HepG2 (cell line): ENCODE data around the gene ACVR1B. TPM values are rescaled to one million over a fixed set of nuclear protein-coding genes. Genes with fewer than 3 reads are reported as not detected.

ENCODE experiments used
- ATF1 ChIP-seq: IDR thresholded peaks from 2 replicates; pipeline ENCODE4 v1.6.1; 2016; ENCODE audit warnings: mild to moderate bottlenecking, control low read depth
- ATRX ChIP-seq: sonication (generic); formaldehyde crosslinking; IDR thresholded peaks from 2 replicates; pipeline ENCODE4 v1.4.0; 2020; ENCODE audit warnings: missing genetic modification reagents, borderline replicate concordance
- HOMEZ ChIP-seq: IDR thresholded peaks from 2 replicates; pipeline ENCODE4 v1.6.1; 2016; ENCODE audit warnings: low read depth
- IKZF4 ChIP-seq: sonication (generic); formaldehyde crosslinking; IDR thresholded peaks from 2 replicates; pipeline ENCODE4 v1.5.1; 2020; ENCODE audit warnings: borderline replicate concordance, mild to moderate bottlenecking, low read depth, missing genetic modification reagents; ENCODE audit errors: not compliant biosample characterization
- KLF11 ChIP-seq: IDR thresholded peaks from 2 replicates; pipeline ENCODE4 v1.6.1; 2016; ENCODE audit warnings: missing compliant biosample characterization
- LRRFIP1 ChIP-seq: sonication (generic); formaldehyde crosslinking; conservative IDR thresholded peaks from 2 replicates; pipeline ENCODE4 v1.4.0; 2020; ENCODE audit warnings: missing genetic modification reagents
- MIXL1 ChIP-seq: IDR thresholded peaks from 2 replicates; pipeline ENCODE4 v1.6.1; 2016
- MXI1 ChIP-seq: IDR thresholded peaks from 3 replicates; pipeline ENCODE4 v1.6.1; 2012; ENCODE audit warnings: low read depth, low read length, inconsistent platforms, borderline replicate concordance
- NFE2L2 ChIP-seq: fragments of 150-350 bp; IDR thresholded peaks from 2 replicates; pipeline ENCODE4 v1.6.1; 2014; ENCODE audit warnings: low read length
- NRL ChIP-seq: sonication (generic); formaldehyde crosslinking; IDR thresholded peaks from 2 replicates; pipeline ENCODE4 v1.5.0; 2020; ENCODE audit warnings: missing genetic modification reagents, mild to moderate bottlenecking, moderate library complexity, borderline replicate concordance
- REXO4 ChIP-seq: sonication (generic); formaldehyde crosslinking; IDR thresholded peaks from 2 replicates; pipeline ENCODE4 v1.8.0; 2022; ENCODE audit warnings: missing genetic modification reagents, mild to moderate bottlenecking, borderline replicate concordance
- RFX3 ChIP-seq: IDR thresholded peaks from 2 replicates; pipeline ENCODE4 v1.6.1; 2016; ENCODE audit warnings: missing biosample characterization, missing genetic modification reagents
- SPEN ChIP-seq: sonication (generic); formaldehyde crosslinking; IDR thresholded peaks from 2 replicates; pipeline ENCODE4 v1.5.1; 2020; ENCODE audit warnings: low read depth, mild to moderate bottlenecking, missing genetic modification reagents
- SSRP1 ChIP-seq: IDR thresholded peaks from 2 replicates; pipeline ENCODE4 v1.6.1; 2016; ENCODE audit warnings: control low read depth
- TFDP1 ChIP-seq: IDR thresholded peaks from 2 replicates; pipeline ENCODE4 v1.6.1; 2016; ENCODE audit warnings: missing compliant biosample characterization, missing genetic modification reagents, borderline replicate concordance
- THAP7 ChIP-seq: sonication (generic); formaldehyde crosslinking; IDR thresholded peaks from 2 replicates; pipeline ENCODE4 v1.8.1; 2023; ENCODE audit warnings: mild to moderate bottlenecking, missing genetic modification reagents
- TOPORS ChIP-seq: sonication (generic); formaldehyde crosslinking; IDR thresholded peaks from 2 replicates; pipeline ENCODE4 v1.8.0; 2023; ENCODE audit warnings: mild to moderate bottlenecking, missing genetic modification reagents
- YEATS4 ChIP-seq: sonication (generic); formaldehyde crosslinking; IDR thresholded peaks from 2 replicates; pipeline ENCODE4 v1.4.0; 2020; ENCODE audit warnings: missing genetic modification reagents, borderline replicate concordance
- ZBTB34 ChIP-seq: sonication (generic); formaldehyde crosslinking; IDR thresholded peaks from 2 replicates; pipeline ENCODE4 v1.8.0; 2022; ENCODE audit warnings: mild to moderate bottlenecking, missing genetic modification reagents
- ZBTB7B ChIP-seq: sonication (generic); formaldehyde crosslinking; IDR thresholded peaks from 2 replicates; pipeline ENCODE4 v1.4.0; 2020; ENCODE audit warnings: missing genetic modification reagents
- ZNF558 ChIP-seq: sonication (generic); formaldehyde crosslinking; IDR thresholded peaks from 2 replicates; pipeline ENCODE4 v1.9.0; 2022; ENCODE audit warnings: mild to moderate bottlenecking, missing genetic modification reagents, borderline replicate concordance
- ZNF720 ChIP-seq: sonication (generic); formaldehyde crosslinking; IDR thresholded peaks from 2 replicates; pipeline ENCODE4 v1.4.0; 2020; ENCODE audit warnings: missing genetic modification reagents
- ZNF746 ChIP-seq: sonication (generic); formaldehyde crosslinking; IDR thresholded peaks from 2 replicates; pipeline ENCODE4 v1.8.0; 2022; ENCODE audit warnings: mild to moderate bottlenecking, missing genetic modification reagents
- ZNF879 ChIP-seq: sonication (generic); formaldehyde crosslinking; IDR thresholded peaks from 2 replicates; pipeline ENCODE4 v1.8.1; 2023; ENCODE audit warnings: missing genetic modification reagents
- polyA plus RNA-seq, 8 experiments: library from polyadenylated mRNA; depleted of rRNA in 3 of 8; stranded (reverse) in 7 of 8; unstranded in 1 of 8; fragments of >200 nt; fragmentation: Illumina TruSeq in 4 of 8; extraction: Trizol in 4 of 8; gene quantifications; 2 replicates each; pipeline versions ENCODE4 v1.2.1 to v1.2.3, GENCODE V29; 2011 to 2016; ENCODE audit warnings: low read depth in 4 of 8, missing spikeins in 1 of 8, mixed read lengths in 1 of 8; ENCODE audit not compliant: insufficient read depth in 1 of 8
- total RNA-seq, 5 experiments: library from RNA; depleted of rRNA; stranded (reverse); fragments of >200 nt; fragmentation: Illumina TruSeq; extraction: Trizol; gene quantifications; 2 replicates each; pipeline ENCODE4 v1.2.3, GENCODE V29; 2016; ENCODE audit warnings: low read depth in 1 of 5

Gene ACVR1B
- total and polyA plus RNA-seq, 2 of the 13 experiments (the other 11 are each of a cell fraction or from before 2014, with no cell fraction given): 8.9 to 12.1 TPM

GRCh38 chr12:52023182-52023975 lies 71.9 kb downstream of the ACVR1B start (continued):
- TF ChIP-seq ZNF558 (CRISPR knock-in tag): no peak
- TF ChIP-seq IKZF4 (CRISPR knock-in tag): no peak
- TF ChIP-seq NRL (CRISPR knock-in tag): 0 out of 2 replicates have a peak, but pooled peaks have one; percentile 2
- no peak for TF ChIP-seq LRRFIP1
- TF ChIP-seq NFE2L2: no peak
- no peak for TF ChIP-seq ATF1 (CRISPR knock-in tag)
- no peak for TF ChIP-seq TOPORS (CRISPR knock-in tag)
- peak; percentile 28; the same call in 1 of the 3 replicates for TF ChIP-seq MXI1
- no peak for TF ChIP-seq ZNF720
- no peak for TF ChIP-seq MIXL1 (CRISPR knock-in tag)
- TF ChIP-seq TFDP1: peak; percentile 48; the same call in 1 of the 2 replicates
- no peak for TF ChIP-seq REXO4 (CRISPR knock-in tag)
- TF ChIP-seq KLF11 (CRISPR knock-in tag): no peak
- TF ChIP-seq ZNF879 (CRISPR knock-in tag): no peak; the same call in 1 of the 2 replicates
- TF ChIP-seq ZNF746 (CRISPR knock-in tag): no peak
- peak; percentile 69; the same call in 1 of the 2 replicates for TF ChIP-seq YEATS4
- TF ChIP-seq SPEN (CRISPR knock-in tag): peak; percentile 46; the same call in 1 of the 2 replicates
- TF ChIP-seq THAP7 (CRISPR knock-in tag): peak; percentile 64; the same call in 1 of the 2 replicates
- no peak for TF ChIP-seq ZBTB34
- no peak for TF ChIP-seq ATRX (CRISPR knock-in tag)
- TF ChIP-seq HOMEZ (CRISPR knock-in tag): no peak
- TF ChIP-seq ZBTB7B (CRISPR knock-in tag): peak; percentile 84
- TF ChIP-seq RFX3 (CRISPR knock-in tag): no peak
- no peak for TF ChIP-seq SSRP1 (CRISPR knock-in tag)
